Epidermal melanocyte (primary cell): ENCODE results near the gene ABCA7.
A peak's percentile ranks its signal among the peaks of the same experiment; 100 is the strongest.

ENCODE experiments used
- DNase-seq: peaks from one replicate; pipeline ENCODE4 v3.0.0; 2011; ENCODE audit warnings: low spot score; ENCODE audit not compliant: insufficient read length

ABCA7 gene

GRCh38 chr19:1086613-1087012, 46.7 kb downstream of the ABCA7 start:
- no peak for DNase-seq

DNA sequence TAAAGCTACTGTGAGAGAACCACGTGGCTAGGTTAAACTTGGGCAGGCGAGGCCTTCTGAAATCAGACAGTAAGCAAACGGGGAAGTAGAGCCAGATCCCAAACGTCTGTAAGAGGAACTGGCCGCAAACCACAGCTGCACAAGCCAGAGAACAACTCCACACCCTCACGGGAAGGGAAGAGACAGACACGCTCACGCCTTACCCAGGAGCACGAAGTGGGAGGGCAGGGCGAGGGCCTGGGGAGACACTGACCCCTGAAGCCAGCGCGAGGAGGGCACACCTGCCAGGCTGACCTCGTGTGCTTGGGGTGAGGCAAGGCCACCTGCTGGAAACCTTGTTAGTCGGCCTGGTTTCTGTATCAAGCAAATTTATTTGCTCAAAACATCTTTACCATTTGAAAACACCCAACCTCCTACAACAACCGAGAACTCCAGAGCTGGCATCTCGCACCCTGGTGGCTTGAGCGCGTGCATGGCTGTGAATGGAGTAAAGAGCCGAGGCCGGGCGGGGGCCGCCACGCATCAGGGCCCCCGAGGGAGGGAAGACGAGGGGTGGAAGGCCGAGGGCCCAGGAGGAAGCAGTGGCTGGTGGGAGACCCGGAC, 48.0 kb downstream of the ABCA7 start:
- DNase-seq, result no peak

GRCh38 chr19:1088416-1089010, 48.6 kb downstream of the ABCA7 start:
- no peak for DNase-seq

DNA sequence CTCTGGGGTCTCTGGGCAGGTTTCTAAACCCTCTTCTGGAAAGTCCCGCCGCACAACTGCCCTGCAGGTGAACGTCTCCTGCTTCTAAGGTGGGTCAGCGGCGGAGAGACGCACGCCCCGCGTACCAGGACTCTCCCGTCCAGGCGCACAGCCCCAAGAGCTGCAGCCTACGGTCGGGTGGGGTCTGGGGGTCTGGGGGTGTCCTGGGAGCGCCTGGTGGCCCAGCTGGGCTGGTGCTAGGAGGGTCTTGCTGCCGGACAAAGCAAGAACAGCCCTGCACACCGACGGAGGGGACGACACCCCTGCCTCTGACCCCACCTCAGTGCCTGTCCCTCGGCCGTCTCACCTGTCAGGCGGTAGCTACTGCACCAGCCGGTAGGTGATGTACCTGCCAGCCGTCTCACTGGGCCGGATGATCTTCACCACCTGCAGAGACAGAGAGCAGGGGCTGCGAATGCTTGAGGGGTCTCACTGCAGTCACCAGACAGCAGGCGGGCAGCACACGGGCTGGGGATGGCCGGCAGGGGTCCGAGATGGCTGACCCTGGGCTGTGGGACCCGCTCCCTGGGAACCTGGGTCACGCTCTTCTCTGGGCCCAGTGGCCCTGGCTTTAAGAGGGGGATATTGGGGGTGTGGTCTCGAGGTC, 49.3 kb downstream of the ABCA7 start:
- no peak for DNase-seq

- DNase-seq, result no peak
Observed at GRCh38 chr19:1089891-1090290, 50.0 kb downstream of the ABCA7 start.

DNA sequence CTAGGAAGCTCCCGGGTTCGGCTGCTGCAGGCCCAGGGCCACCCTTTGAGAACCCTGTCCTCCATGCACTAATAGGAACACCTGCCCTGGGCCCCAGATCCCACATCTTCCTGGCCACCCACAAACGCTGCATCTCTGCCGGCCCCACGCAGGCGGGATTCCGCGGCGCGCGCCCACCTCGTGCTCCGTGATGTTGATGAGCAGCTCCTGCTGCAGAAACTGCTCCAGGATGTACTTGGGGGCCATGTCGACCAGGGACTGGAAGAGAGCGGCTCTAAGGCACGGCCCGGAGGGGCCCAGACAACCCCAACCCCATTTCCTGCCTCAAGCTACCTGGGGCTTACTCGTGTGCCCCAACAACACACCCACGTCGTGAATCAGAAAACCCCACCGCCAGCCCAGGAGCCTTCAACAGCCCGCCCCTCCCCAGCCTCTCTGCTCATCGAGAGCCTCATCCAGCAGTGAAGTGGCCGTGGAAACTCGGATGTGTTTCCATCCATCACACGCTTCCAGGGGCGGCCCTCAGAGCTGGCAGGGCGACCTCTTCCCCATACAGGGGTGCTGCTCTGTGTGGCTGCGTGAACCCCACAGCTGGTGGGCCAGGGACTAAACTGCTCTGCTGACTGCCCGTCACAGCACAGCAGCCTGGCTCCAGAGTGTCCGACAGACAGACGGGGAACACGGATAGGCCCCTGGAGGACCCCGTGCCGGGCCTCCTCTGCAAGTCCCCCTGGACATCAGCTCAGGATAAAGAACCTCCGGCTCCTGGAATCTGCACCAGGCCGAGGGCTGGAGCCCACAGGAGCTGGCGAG, 51.0 kb downstream of the ABCA7 start:
- DNase-seq, result no peak

- DNase-seq, result no peak
Observed at GRCh38 chr19:1091544-1092175, 51.8 kb downstream of the ABCA7 start.

DNA sequence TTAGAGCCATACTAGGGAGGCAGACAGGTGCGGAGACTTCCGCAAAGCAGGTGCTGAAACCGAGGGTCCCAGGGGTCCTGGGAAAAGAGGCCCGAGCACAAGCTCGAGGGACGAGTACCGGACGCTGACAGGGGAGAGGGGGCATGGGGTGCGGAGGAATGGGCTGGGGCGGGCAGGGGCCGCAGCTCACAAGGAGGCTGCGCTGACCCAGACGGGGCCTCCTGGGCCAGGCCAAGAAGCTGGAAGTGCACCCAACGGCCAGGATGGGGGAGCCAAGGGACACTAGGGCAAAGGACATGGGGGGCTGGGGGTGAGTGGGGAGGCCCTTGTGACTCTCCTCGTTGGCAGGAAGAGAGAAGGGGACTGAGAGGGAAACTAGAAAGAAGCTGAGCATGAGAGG, 53.4 kb downstream of the ABCA7 start:
- DNase-seq, result no peak

GRCh38 chr19:1093811-1094553, 54.1 kb downstream of the ABCA7 start:
- no peak for DNase-seq

GRCh38 chr19:1094655-1094977, 54.7 kb downstream of the ABCA7 start:
- no peak for DNase-seq

GRCh38 chr19:1094978-1095701, 55.2 kb downstream of the ABCA7 start, which contains the start of gene POLR2E:
TSS of gene POLR2E (minus strand) at chr19:1095375. CDS start at chr19:1095315, 60 bp downstream.
- DNase-seq, result peak; percentile 99

GRCh38 chr19:1097810-1098176, 57.9 kb downstream of the ABCA7 start:
- DNase-seq, result no peak

GRCh38 chr19:1098177-1099051, 58.5 kb downstream of the ABCA7 start:
- DNase-seq, result no peak

- no peak for DNase-seq
Observed at GRCh38 chr19:1101337-1101698, 61.4 kb downstream of the ABCA7 start.

DNA sequence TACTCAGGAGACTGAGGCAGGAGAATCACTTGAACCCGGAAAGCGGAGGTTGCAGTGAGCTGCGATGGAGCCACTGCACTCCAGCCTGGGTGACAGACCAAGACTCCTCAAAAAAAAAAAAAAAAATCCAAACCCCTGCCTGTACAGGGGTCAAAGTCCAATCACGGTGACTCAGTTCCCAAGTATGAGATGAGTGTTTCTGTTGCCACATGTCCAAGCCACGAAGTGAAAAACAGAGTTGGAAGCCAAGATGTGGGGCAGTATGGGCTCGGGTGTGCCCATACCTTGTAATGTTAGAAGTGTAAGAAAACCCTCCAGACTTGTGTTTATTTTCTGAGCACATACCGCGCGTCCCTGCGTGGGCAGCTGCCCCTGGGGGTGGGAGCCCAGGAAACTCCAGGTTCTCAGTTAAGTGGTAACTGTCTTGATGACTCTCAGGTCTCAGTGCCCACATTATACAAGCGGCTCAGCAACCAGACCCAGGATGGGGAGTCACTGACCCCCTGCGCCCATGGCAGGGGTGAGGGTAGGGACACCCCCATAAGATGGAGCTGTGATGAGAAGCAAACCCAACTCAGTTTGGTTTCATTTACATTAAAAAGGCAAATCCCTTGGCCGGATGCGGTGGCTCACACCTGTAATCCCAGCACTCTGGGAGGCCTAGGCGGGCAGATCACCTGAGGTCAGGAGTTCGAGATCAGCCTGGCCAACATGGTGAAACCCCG, 62.7 kb downstream of the ABCA7 start:
- no peak for DNase-seq

- DNase-seq, result no peak
Observed at GRCh38 chr19:1103132-1103707, 63.3 kb downstream of the ABCA7 start.

- DNase-seq, result peak; percentile 100
Observed at GRCh38 chr19:1103708-1104310, 63.9 kb downstream of the ABCA7 start, which contains the start of gene GPX4. TSS of gene GPX4 (plus strand) at chr19:1103994. CDS start at chr19:1104044, 50 bp downstream.
